Suprapubic skin (tissue), 4 donors: ENCODE data around the gene HUS1B.

Experiments
- POLR2A ChIP-seq, 2 donors: fragments of 450-650 bp; IDR thresholded peaks; one replicate each; pipeline ENCODE4 v1.6.1; 2017; ENCODE audit warnings: antibody characterized with exemption in 2 of 2, mild to moderate bottlenecking in 2 of 2, moderate library complexity in 2 of 2
- POLR2AphosphoS5 ChIP-seq, 3 donors: sonication (generic); formaldehyde crosslinking; IDR thresholded peaks; one replicate each; pipeline ENCODE4 v1.6.1; 2017; ENCODE audit warnings: antibody characterized with exemption in 3 of 3
- TF ChIP-seq, protein P1 (sequence below), 2 donors: fragments of 200-600 bp in 1 of 2; fragments of 450-650 bp in 1 of 2; sonication (generic) in 1 of 2; IDR thresholded peaks; one replicate each; pipeline ENCODE4 v1.5.1; 2016 to 2019; ENCODE audit warnings: antibody characterized with exemption in 2 of 2, mild to moderate bottlenecking in 1 of 2, moderate library complexity in 1 of 2

DNA sequence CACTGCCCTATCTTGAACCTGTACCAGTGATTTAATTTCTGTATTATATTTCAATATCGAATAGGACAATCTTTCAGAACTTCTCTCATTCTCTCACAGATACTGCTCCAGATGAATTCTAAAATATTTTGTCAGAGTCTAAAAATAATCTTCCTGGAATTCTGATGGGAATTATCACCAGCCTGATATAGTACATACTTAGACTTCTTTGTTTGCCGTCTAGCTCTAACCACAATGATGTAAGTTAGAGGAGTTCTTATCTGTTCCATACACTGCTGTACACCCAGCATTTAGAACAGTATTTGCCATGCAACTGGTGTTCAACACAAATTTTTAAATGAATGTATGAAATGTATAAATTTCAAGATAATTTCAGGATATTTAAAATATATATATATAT, 1.3 kb upstream of the HUS1B start:
- TF ChIP-seq, protein P1, sequence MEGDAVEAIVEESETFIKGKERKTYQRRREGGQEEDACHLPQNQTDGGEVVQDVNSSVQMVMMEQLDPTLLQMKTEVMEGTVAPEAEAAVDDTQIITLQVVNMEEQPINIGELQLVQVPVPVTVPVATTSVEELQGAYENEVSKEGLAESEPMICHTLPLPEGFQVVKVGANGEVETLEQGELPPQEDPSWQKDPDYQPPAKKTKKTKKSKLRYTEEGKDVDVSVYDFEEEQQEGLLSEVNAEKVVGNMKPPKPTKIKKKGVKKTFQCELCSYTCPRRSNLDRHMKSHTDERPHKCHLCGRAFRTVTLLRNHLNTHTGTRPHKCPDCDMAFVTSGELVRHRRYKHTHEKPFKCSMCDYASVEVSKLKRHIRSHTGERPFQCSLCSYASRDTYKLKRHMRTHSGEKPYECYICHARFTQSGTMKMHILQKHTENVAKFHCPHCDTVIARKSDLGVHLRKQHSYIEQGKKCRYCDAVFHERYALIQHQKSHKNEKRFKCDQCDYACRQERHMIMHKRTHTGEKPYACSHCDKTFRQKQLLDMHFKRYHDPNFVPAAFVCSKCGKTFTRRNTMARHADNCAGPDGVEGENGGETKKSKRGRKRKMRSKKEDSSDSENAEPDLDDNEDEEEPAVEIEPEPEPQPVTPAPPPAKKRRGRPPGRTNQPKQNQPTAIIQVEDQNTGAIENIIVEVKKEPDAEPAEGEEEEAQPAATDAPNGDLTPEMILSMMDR (IDR thresholded peaks at IDR 0.05) = no peak
- TF ChIP-seq POLR2AphosphoS5 (IDR thresholded peaks at IDR 0.05) (no peak), POLR2A (IDR thresholded peaks at IDR 0.05) (no peak)
